ENCODE results near the gene CCDC61. TPM values are rescaled to one million over a fixed set of nuclear protein-coding genes. Genes with fewer than 3 reads are reported as not detected.

CCDC61 gene, protein sequence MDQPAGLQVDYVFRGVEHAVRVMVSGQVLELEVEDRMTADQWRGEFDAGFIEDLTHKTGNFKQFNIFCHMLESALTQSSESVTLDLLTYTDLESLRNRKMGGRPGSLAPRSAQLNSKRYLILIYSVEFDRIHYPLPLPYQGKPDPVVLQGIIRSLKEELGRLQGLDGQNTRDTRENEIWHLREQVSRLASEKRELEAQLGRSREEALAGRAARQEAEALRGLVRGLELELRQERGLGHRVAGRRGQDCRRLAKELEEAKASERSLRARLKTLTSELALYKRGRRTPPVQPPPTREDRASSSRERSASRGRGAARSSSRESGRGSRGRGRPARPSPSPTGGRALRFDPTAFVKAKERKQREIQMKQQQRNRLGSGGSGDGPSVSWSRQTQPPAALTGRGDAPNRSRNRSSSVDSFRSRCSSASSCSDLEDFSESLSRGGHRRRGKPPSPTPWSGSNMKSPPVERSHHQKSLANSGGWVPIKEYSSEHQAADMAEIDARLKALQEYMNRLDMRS
- total RNA-seq (10 to 100 TPM in 1 of 6 donors, 1 to 10 TPM in 5; 4.9 to 13.4 (median 8.4) TPM), polyA plus RNA-seq (10 to 100 TPM; 18.5 to 19.9 TPM)

DNA sequence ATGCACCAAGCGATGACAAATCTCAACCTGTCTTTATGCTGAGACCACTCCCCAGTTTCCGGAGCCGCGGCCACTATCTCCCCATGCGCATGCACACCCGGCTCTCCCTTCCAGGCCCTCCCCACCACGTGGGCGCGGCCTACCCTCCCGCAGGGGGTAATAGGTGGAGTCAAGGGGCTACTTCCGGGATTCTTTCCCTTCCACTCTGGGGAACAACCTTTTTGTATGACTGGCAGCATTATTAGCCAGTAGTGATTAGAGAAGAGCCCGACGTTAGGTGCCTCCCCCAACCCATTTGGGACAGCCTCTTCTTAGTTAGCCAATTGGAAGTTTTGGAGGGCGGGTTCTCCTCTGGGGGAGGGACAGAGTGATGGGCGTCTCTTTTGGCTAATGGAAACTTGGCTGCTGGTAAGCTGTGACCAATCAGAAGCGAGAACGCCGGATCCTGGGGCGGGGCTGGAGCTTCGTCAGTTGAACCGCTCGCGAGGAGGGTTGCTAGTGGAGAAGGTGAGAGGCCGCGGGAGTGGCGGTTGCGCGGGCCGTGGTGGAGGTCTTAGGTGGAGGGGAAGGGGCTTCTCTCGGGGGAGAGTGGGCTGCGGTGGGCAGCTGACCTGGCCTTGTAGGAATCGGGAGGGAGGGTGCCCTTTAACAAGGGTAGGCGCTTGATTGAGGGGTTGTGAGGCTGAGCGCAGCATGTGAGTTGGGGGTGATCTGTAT, at the start of gene CCDC61:
Gene CCDC61 (plus strand): TSS at position 470 of the 717 bp plus-strand sequence. CDS start 7,552 bp downstream, outside the sequence.
- H3K36me3 ChIP-seq, result no peaks in the 10 kb centered on the region
- WGBS, 2 donors, result 0% methylated on average over 34 of the region's 34 CpGs
- FAIRE-seq (peak; percentile 98), DNase-seq (peak; percentile 90 to 98 (median 96)), ATAC-seq (peak; percentile 97 to 100 (median 98))
- H3K4me1 ChIP-seq, result peaks cover 0 to 6% (median 5%) of the 10 kb centered on the region in 3 donors
- peak within 1 kb of the TSS; percentile 35 to 80 (median 60) for H3K4me3 ChIP-seq
- intact Hi-C loops (cut with DNase I), result no loop called here
- TF ChIP-seq, protein P1, sequence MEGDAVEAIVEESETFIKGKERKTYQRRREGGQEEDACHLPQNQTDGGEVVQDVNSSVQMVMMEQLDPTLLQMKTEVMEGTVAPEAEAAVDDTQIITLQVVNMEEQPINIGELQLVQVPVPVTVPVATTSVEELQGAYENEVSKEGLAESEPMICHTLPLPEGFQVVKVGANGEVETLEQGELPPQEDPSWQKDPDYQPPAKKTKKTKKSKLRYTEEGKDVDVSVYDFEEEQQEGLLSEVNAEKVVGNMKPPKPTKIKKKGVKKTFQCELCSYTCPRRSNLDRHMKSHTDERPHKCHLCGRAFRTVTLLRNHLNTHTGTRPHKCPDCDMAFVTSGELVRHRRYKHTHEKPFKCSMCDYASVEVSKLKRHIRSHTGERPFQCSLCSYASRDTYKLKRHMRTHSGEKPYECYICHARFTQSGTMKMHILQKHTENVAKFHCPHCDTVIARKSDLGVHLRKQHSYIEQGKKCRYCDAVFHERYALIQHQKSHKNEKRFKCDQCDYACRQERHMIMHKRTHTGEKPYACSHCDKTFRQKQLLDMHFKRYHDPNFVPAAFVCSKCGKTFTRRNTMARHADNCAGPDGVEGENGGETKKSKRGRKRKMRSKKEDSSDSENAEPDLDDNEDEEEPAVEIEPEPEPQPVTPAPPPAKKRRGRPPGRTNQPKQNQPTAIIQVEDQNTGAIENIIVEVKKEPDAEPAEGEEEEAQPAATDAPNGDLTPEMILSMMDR (IDR thresholded peaks at IDR 0.05), result no peak
- no peaks in the 10 kb centered on the region for H3K27me3 ChIP-seq
- peak within 1 kb of the TSS; percentile 26 to 68 (median 43) for H3K27ac ChIP-seq
- no peaks in the 10 kb centered on the region for H3K9me3 ChIP-seq

DNA sequence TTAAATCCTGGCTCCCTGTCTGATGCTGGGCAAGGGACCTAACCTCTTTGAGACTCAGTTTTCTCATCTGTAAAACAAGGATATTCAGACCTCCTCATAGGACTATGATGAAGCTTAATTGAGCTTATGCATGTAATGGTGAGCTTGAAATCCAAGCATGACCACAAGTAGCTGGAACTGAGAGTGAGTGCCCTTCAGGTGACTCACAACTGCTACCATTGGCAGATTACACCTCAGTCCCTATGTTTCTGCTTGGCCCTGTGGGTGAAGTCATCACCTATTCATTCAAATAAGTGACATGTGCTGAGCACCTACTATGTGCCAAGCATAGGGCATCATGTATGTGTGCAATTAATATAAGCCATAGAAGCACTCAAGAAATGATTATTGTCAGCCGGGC, 47.3 kb upstream of the CCDC61 start:
- H3K36me3 ChIP-seq, result no peaks in the 10 kb centered on the region
- no peaks in the 10 kb centered on the region for H3K9me3 ChIP-seq
- FAIRE-seq, result no peak
- no peak overlapping the region for H3K27ac ChIP-seq
- no peak for DNase-seq
- peaks cover 0 to 4% (median 2%) of the 10 kb centered on the region in 4 donors for H3K27me3 ChIP-seq
- TF ChIP-seq, protein P1 (IDR thresholded peaks at IDR 0.05), result no peak
- 83% methylated on average over 1 of the region's 1 CpG for WGBS, 2 donors
- intact Hi-C loops (cut with DNase I), result no loop called here
- ATAC-seq, result no peak
- H3K4me3 ChIP-seq, result no peak overlapping the region
- H3K4me1 ChIP-seq, result peaks cover 0 to 4% (median 0%) of the 10 kb centered on the region in 3 donors

DNA sequence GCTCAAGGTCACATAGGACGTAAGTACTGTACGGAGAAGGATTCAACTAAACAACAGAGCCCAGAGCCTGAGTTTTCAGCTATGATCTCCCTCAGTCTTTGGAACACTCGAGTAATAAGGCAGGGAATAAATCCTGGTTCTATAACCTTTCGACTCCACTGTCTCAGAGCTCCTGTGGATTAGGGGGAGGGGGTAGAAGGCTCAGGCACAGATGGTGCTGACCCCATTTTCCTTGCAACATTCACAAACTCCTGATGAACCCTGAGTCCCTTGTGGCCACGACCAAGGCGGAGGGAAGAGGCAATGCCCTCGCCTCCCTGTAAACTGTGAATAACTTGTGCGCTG, 43.0 kb upstream of the CCDC61 start:
- Histone ChIP-seq H3K27ac (no peak overlapping the region), H3K4me3 (no peak overlapping the region), H3K9me3 (no peaks in the 10 kb centered on the region), H3K36me3 (no peaks in the 10 kb centered on the region), H3K4me1 (peaks cover 0 to 5% (median 0%) of the 10 kb centered on the region in 3 donors), H3K27me3 (peaks cover 0 to 4% (median 0%) of the 10 kb centered on the region in 4 donors)
- ATAC-seq, result peak in 1 of 4 donors; percentile 13
- FAIRE-seq, result no peak
- no peak for DNase-seq
- TF ChIP-seq, protein P1 (IDR thresholded peaks at IDR 0.05), result no peak
- intact Hi-C loops (cut with DNase I), result no loop called here
- 24 to 27% methylated on average over 8 of the region's 8 CpGs for WGBS, 2 donors

DNA sequence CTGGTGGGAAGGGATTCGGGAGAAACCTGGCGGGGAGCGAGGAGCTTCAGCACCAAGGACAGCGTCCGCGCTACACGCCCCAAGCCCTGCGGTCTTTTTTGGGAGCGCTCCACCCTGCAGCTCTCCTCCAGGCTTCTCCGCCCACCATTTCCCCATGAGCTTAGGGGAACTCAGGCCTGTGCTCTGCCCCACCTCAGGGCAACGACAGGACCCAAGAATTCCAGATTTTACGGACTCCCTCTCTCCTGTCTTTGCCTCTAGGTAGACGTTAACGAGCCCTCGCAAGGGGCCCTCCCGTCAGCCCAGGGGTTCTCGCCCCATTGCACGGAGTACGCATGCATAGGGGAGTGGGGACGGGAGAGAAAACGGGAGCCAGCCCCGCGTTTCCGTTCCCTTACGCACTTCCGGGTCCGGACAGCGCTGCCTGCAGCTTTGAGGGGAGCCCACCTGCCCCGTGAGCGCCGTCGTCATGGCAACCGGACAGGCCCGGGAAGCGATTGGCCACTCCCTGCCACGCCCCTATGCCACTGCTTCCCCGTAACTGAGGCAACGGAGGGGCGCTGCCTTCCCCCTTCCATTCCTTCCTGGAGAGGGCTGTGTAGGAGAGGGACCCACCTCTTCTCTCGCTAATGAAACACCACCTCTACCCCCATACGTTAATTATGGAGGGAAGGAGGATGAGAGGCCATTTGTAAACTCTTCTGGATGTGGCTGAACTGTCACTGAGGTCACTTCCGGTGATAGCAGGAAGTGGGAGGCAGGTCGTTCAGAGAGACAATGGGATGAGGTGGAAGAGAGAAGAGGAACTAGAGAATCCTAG, 42.4 kb upstream of the CCDC61 start:
- TF ChIP-seq, protein P1 (IDR thresholded peaks at IDR 0.05), result no peak
- peaks cover 0 to 5% (median 0%) of the 10 kb centered on the region in 3 donors for H3K4me1 ChIP-seq
- FAIRE-seq, result no peak
- WGBS, 2 donors, result 6 to 10% methylated on average over 40 to 43 of the region's 43 CpGs
- H3K27ac ChIP-seq, result no peak overlapping the region
- intact Hi-C loops (cut with DNase I), result no loop called here
- peak; percentile 34 to 79 (median 63) for DNase-seq
- ATAC-seq, result peak; percentile 79 to 96 (median 84)
- no peaks in the 10 kb centered on the region for H3K9me3 ChIP-seq
- H3K4me3 ChIP-seq, result peak overlapping the region in 2 of 4 donors; percentile 0 to 35
- no peaks in the 10 kb centered on the region for H3K36me3 ChIP-seq
- peaks cover 0 to 4% (median 0%) of the 10 kb centered on the region in 4 donors for H3K27me3 ChIP-seq

Data from pancreas (tissue), 10 donors.